PC-9 (cell line): Measurements from ENCODE around the gene TTLL9. TPM values are rescaled to one million over a fixed set of nuclear protein-coding genes. Genes with fewer than 3 reads are reported as not detected.

ENCODE experiments used
- BruUV-seq: library from RNA; stranded (reverse); fragments of 400-500 nt; replicated peaks from 2 replicates; lab custom pipeline; 2021; lab: Mats Ljungman, UMichigan
- CTCF ChIA-PET: fragments of 300-600 bp; sonication (Branson Sonifier 250); formaldehyde crosslinking; loops from one replicate; lab custom pipeline; 2022; ENCODE audit warnings: antibody characterized with exemption; lab: Charles Lee
- POLR2A ChIA-PET: fragments of 300-600 bp; sonication (Branson Sonifier 250); formaldehyde crosslinking; loops from one replicate; lab custom pipeline; 2022; ENCODE audit warnings: antibody characterized with exemption; ENCODE audit not compliant: unreplicated experiment; lab: Charles Lee
- DNase-seq, 2 experiments: peaks; one replicate each; pipeline versions ENCODE4 v3.0.0 to v3.0.0-alpha.2; 2015 to 2022; ENCODE audit warnings: mixed read lengths in 1 of 2
- H2AFZ ChIP-seq: fragments of 200-600 bp; sonication (generic); 2 replicates; pipeline ENCODE4 v1.8.1; 2017; ENCODE audit warnings: antibody characterized with exemption
- H3F3A ChIP-seq: fragments of 200-600 bp; sonication (generic); 2 replicates; pipeline ENCODE4 v1.8.1; 2017; ENCODE audit warnings: antibody characterized with exemption, mild to moderate bottlenecking, low read depth; ENCODE audit not compliant: insufficient read depth
- H3K27ac ChIP-seq: fragments of 200-600 bp; sonication (generic); 2 replicates; pipeline ENCODE4 v1.6.1; 2016; ENCODE audit warnings: mixed run types
- H3K27me3 ChIP-seq: fragments of 200-600 bp; sonication (generic); 2 replicates; pipeline ENCODE4 v1.6.1; 2016; ENCODE audit warnings: low read depth, mixed run types; ENCODE audit not compliant: insufficient read depth
- H3K36me3 ChIP-seq: fragments of 200-600 bp; sonication (generic); 2 replicates; pipeline ENCODE4 v1.6.1; 2016; ENCODE audit warnings: low read depth, mixed run types
- H3K4me1 ChIP-seq: fragments of 200-600 bp; sonication (generic); replicated peaks from 2 replicates; pipeline ENCODE4 v1.6.1; 2016; ENCODE audit warnings: mixed run types; ENCODE audit not compliant: insufficient read depth
- H3K4me2 ChIP-seq: fragments of 200-600 bp; sonication (generic); 2 replicates; pipeline ENCODE4 v1.6.1; 2017; ENCODE audit warnings: mixed run types
- H3K4me3 ChIP-seq: fragments of 200-600 bp; sonication (generic); 2 replicates; pipeline ENCODE4 v1.6.1; 2016; ENCODE audit warnings: mixed run types
- H3K79me2 ChIP-seq: fragments of 200-600 bp; sonication (generic); 2 replicates; pipeline ENCODE4 v1.6.1; 2017; ENCODE audit warnings: low read depth, mixed run types
- H3K9me2 ChIP-seq: fragments of 200-600 bp; sonication (generic); 2 replicates; pipeline ENCODE4 v1.8.1; 2017; ENCODE audit warnings: mild to moderate bottlenecking; ENCODE audit not compliant: insufficient read depth
- H3K9me3 ChIP-seq: fragments of 200-600 bp; sonication (generic); 2 replicates; pipeline ENCODE4 v1.8.1; 2016; ENCODE audit warnings: low read depth; ENCODE audit not compliant: insufficient read depth
- H4K20me1 ChIP-seq: fragments of 200-600 bp; sonication (generic); 2 replicates; pipeline ENCODE4 v1.8.1; 2017; ENCODE audit not compliant: insufficient read depth
- CTCF ChIP-seq: fragments of 200-600 bp; sonication (generic); conservative IDR thresholded peaks from 2 replicates; pipeline ENCODE4 v1.6.1; 2017; ENCODE audit warnings: mixed run types, antibody characterized with exemption, mild to moderate bottlenecking, moderate library complexity
- EZH2 ChIP-seq: fragments of 200-600 bp; sonication (generic); IDR thresholded peaks from 2 replicates; pipeline ENCODE4 v1.8.0; 2017; ENCODE audit warnings: antibody characterized with exemption, low read depth
- intact Hi-C: fragments of 100-400 bp; cut with micrococcal nuclease; formaldehyde crosslinking; loops from one replicate; pipeline ENCODE4 v1.10.0; 2022; ENCODE audit not compliant: unreplicated experiment
- total RNA-seq: library from RNA; stranded (reverse); gene quantifications from 2 replicates; pipeline ENCODE4 v1.2.3, GENCODE V29; 2021

Gene TTLL9
- total RNA-seq, 1 experiment from 2014 or later, result 1.8 TPM

- Histone ChIP-seq H3K9me3 (no peaks in the 10 kb centered on the region), H3F3A (no peaks in the 10 kb centered on the region), H3K36me3 (no peaks in the 10 kb centered on the region), H3K27ac (no peak overlapping the region), H3K27me3 (no peaks in the 10 kb centered on the region; the same call in 1 of the 2 replicates), H4K20me1 (no peaks in the 10 kb centered on the region), H3K79me2 (no peaks in the 10 kb centered on the region), H3K4me3 (no peak overlapping the region), H3K9me2 (no peaks in the 10 kb centered on the region), H3K4me2 (no peak overlapping the region), H2AFZ (no peak overlapping the region), H3K4me1 (no peaks in the 10 kb centered on the region)
- TF ChIP-seq CTCF (no peak), EZH2 (no peak)
- no peak for DNase-seq
- intact Hi-C loops, result no loop called here
- CTCF ChIA-PET, result no interaction called here
- POLR2A ChIA-PET, result no interaction called here
- BruUV-seq, result no TSS peak
These were observed 67.4 kb downstream of the TTLL9 start for GRCh38 chr20:31937820-31938219.

- H4K20me1 ChIP-seq, result no peaks in the 10 kb centered on the region
- H3K9me3 ChIP-seq, result no peaks in the 10 kb centered on the region
- no peak for DNase-seq
- no peaks in the 10 kb centered on the region for H3K36me3 ChIP-seq
- H3K9me2 ChIP-seq, result no peaks in the 10 kb centered on the region
- no peaks in the 10 kb centered on the region for H3F3A ChIP-seq
- BruUV-seq, result no TSS peak
- intact Hi-C loops, result no loop called here
- no peak overlapping the region for H3K27ac ChIP-seq
- no peaks in the 10 kb centered on the region for H3K27me3 ChIP-seq
- CTCF ChIA-PET, result no interaction called here
- H2AFZ ChIP-seq, result no peak overlapping the region
- no peak overlapping the region for H3K4me3 ChIP-seq
- POLR2A ChIA-PET, result no interaction called here
- no peak for TF ChIP-seq CTCF
- TF ChIP-seq EZH2, result no peak
- no peaks in the 10 kb centered on the region for H3K79me2 ChIP-seq
- no peak overlapping the region for H3K4me2 ChIP-seq
- no peaks in the 10 kb centered on the region for H3K4me1 ChIP-seq
These were observed 69.2 kb downstream of the TTLL9 start for GRCh38 chr20:31939661-31940060.

- DNase-seq, result no peak
- intact Hi-C loops, result no loop called here
- no peak overlapping the region for H2AFZ ChIP-seq
- no peak overlapping the region for H3K4me3 ChIP-seq
- no peaks in the 10 kb centered on the region for H3K79me2 ChIP-seq
- H3K9me3 ChIP-seq, result no peaks in the 10 kb centered on the region
- no peaks in the 10 kb centered on the region for H3F3A ChIP-seq
- BruUV-seq, result no TSS peak
- H3K36me3 ChIP-seq, result peaks cover 11% of the 10 kb centered on the region
- ChIA-PET CTCF (no interaction called here), POLR2A (no interaction called here)
- H3K4me1 ChIP-seq, result no peaks in the 10 kb centered on the region
- no peaks in the 10 kb centered on the region for H3K27me3 ChIP-seq
- no peaks in the 10 kb centered on the region for H3K9me2 ChIP-seq
- no peak for TF ChIP-seq EZH2
- TF ChIP-seq CTCF, result no peak
- no peak overlapping the region for H3K27ac ChIP-seq
- H3K4me2 ChIP-seq, result no peak overlapping the region
- H4K20me1 ChIP-seq, result no peaks in the 10 kb centered on the region
These were observed 72.6 kb downstream of the TTLL9 start for GRCh38 chr20:31943052-31943471.
